GM19452 (cell line): ENCODE measurements around the gene MTM1.
A peak's percentile ranks its signal among the peaks of the same experiment; 100 is the strongest.

Experiments used
- ATAC-seq: cut with Tn5 transposase; IDR thresholded peaks from one replicate; pipeline ENCODE4 v1.9.1; 2021; ENCODE audit not compliant: unreplicated experiment

MTM1 gene

GRCh38 chrX:150651906-150652305, 83.5 kb downstream of the MTM1 start:
- ATAC-seq, result no peak

GRCh38 chrX:150655788-150656187, 87.4 kb downstream of the MTM1 start:
- ATAC-seq, result no peak

DNA sequence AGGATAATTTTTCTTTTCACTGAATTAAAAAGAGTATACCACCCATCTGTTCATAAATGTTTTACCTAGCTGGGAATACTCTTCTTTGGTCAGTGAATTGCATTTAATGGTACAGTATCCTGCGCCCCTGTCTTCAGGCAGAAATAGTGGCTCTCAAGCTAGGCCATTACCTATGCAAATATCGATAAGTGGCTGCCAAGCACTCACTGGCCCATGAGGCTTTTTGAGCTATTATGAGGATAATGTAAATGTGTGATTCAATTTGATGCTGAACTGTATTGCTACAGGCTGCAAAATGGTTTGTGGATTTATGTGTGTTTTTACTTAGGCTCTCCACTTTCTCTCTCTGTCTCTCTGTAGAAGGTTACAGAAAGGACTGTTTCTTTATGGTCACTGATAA, 94.7 kb downstream of the MTM1 start:
- no peak for ATAC-seq

- no peak for ATAC-seq
Observed at GRCh38 chrX:150664290-150664689, 95.9 kb downstream of the MTM1 start.

GRCh38 chrX:150676221-150676620, 107.8 kb downstream of the MTM1 start:
- no peak for ATAC-seq

GRCh38 chrX:150680974-150681373, 112.6 kb downstream of the MTM1 start:
- ATAC-seq, result no peak

GRCh38 chrX:150683112-150683511, 114.7 kb downstream of the MTM1 start:
- no peak for ATAC-seq

GRCh38 chrX:150683536-150684146, 115.2 kb downstream of the MTM1 start:
- ATAC-seq, result no peak

DNA sequence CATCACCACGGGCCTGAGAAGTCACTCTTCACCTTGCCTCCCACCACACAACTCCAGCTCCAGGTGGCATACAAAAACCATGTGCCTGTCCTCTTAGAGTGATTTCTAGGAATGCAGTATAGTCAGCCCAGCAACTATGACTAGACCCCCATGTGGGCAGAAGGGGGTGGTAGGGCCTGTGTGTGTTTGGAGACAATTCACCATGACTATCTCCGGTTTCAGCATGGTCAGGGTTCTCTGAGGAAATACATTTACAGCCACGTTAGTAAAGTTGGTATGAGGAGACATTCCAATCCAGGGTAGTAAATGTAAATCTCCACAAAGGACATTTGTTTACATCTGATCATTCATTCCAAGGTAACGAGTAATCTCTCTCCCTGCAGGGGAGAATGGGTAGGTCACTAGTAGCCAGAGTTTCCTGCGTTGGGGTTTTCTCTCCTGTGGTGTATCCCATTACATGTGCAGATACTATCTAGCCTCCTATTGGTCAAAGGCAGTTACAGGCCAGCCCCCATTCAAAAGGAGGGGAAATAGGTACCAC, 120.6 kb downstream of the MTM1 start:
- ATAC-seq, result no peak

- ATAC-seq, result no peak
Observed at GRCh38 chrX:150690126-150690525, 121.7 kb downstream of the MTM1 start.

GRCh38 chrX:150692296-150692695, 123.9 kb downstream of the MTM1 start:
- no peak for ATAC-seq

DNA sequence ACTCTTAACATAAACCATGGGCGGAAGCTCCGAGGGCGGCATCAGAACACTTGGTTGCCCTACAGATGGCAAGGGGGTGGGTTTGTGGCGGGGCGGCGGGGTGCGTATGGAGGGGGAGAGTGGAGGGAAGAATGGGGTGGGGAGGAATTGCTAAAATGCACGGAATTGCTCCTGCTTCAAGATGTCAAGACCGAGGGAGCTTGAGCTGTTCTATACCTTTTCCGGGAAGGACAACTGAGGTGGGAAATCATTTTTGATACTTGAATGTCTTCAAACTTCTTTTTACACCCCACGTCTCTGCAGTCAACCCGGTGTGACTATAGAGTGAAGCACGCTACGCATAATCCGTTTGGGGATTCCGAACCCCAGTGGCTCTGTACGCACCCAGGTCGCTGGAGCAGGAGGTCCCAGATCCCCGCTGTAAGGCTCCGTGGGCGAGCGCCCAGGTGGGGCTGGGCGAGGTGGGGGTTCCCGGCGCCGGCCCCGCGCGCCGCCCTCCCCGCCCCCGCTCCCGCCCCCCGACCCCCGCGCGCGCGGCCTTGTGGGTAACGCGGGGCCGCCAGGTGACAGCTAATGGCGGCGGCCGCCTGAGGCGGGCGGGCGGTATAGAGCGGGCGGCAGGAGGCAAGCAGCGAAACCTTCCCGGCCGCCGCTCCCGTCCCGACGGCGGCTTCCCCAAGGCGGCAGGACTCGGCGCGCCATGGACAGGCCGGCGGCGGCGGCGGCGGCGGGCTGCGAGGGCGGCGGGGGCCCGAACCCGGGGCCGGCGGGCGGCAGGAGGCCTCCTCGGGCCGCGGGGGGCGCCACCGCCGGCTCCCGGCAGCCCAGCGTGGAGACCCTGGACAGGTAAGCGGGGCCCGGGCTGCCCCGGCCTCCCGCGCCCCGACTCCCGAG, 124.7 kb downstream of the MTM1 start, which contains the start of gene MTMR1:
TSS of gene MTMR1 (plus strand) at position 566 of the 894 bp plus-strand sequence. CDS start at position 701, 135 bp downstream.
- peak; percentile 55 for ATAC-seq

DNA sequence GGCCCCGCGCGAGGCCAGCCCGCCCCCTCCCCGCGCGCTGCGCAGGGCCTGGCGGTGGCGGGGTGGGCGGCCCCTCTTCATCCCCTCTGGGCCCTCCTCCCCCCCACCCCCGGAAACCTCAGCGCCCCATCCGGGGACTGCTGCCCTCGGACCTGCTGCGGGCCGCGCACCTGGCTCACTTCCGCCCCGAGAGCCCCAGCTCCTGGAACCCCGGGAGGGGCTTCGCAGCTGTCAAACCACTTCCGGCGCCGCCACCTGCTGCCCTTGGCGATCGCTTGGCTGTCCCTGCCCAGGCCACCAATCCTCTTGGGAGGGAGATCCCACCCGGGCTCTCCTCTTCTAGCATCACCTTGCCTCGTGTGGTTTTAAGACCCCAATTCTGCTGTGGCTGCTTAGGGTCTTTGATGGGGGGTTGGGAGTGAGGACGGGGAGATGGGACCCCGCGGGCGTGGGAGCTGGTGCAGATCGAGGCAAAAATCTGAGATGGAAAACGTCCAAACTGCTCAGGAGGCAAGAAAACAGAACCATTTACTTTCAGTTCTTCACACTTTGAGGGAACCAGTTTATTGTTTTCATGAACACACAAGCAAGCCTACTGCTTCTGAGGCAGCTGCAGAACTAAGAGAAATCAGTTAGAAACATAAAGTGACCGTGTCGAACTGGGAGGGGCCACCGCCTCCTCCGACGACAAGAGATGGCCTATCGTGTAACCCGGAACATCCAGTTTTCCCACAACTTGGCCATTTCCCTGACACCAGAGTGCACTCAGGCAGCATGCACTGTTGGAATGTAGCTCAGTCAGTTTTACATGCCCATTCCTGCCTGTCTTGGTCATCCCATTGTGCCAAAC, 125.5 kb downstream of the MTM1 start:
- ATAC-seq, result peak; percentile 75

GRCh38 chrX:150694738-150695410, 126.5 kb downstream of the MTM1 start:
- no peak for ATAC-seq

- no peak for ATAC-seq
Observed at GRCh38 chrX:150696331-150696730, 127.9 kb downstream of the MTM1 start.

DNA sequence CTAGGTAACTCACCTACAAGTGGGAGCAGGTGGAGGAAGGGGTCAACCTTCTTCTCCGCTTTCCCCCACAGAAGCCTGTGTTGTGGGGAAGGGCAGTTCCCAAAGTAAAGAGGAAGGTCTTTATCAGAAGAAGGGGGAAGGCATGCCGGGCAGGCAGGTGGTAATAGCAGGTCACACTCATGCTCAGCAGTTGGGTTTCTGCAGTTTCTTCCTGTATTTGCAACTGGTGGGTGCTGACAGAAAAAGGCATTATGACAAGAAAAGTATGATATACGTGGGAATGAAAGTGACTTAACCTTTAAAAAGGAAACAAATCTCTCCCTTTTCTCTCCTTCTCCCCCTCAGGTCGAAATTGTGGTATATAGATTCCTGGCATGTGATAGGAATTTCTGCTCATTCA, 128.4 kb downstream of the MTM1 start:
- no peak for ATAC-seq

DNA sequence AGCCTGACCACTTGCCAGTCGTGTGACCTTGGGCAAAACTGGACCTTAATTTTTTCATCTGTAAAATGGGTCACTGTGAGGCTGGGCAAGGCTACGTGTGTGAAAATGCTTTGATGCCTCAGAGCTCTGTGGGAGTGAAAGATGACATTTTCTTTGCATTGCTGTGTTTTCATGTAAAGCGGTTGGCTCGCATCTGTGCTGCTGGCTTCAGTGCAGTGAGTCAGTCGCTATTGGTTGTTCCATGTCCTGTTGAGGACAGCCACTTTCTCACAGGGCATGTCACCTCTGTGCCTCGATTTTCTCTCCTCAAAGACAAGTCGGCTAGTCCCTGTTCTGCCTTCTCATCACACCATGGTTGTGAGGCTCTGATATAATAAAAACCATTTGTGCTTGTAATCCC, 129.2 kb downstream of the MTM1 start:
- no peak for ATAC-seq

DNA sequence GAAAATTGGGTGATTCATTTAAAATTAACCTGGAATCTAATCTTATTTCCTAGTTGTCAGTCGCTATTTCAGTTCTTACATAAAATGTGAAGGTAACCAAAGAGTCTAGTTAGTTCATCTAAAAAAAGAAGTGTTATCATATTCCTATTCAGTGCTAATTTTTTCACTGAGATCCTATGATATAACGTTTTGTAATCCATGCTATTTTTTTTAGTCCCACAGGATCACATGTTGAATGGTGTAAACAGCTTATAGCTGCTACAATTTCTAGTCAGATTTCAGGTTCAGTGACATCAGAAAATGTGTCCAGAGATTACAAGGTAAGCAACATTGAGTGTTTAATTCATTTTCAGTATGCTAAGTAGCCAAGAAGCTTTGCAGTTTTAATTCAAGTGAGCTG, 130.6 kb downstream of the MTM1 start:
- no peak for ATAC-seq

DNA sequence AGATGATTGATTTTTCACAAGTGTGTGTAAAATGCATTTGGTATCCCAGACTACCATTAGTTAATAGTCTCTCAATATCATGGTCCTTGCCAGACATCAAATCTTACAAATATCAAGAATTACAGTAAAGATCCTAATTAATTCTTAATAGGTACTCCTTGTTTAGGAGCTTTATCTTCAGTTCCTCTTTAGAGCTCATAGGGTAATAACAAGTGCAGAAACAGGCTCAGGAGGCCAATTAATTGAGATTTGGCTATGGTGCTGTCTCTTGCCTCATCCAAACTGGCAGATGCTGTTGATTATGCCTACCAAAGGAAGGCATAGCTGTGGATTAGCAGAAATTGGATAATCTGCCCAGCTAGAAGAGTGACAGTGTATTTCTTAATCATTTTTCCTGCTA, 131.7 kb downstream of the MTM1 start:
- ATAC-seq, result no peak

- no peak for ATAC-seq
Observed at GRCh38 chrX:150701377-150701776, 133.0 kb downstream of the MTM1 start.
